ENCODE results near the gene PNMT. TPM values are rescaled to one million over a fixed set of nuclear protein-coding genes. Genes with fewer than 3 reads are reported as not detected.

The PNMT gene
- total RNA-seq, 1 donor from 2014 or later = 5.8 TPM

DNA sequence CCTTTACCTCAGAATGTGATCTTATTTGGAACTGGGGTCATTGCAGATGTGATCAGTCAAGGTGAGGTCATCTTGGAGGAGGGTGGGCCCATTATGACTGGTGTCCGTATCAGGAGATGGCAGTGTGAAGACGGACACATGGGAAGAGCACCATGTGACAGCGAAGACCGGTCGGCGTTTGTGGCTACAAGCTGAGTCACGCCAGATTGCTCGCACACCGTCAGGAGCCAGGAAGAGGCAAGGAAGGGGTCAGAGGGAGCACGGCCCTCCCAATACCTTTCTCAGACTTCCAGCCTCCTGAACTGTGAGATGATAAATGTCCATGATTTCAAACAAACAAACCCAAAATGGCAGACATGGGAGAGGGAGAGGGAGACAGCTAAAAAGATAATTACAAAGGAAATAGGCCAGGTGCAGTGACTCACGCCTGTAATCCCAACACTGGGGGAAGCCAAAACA lies 18.1 kb upstream of the PNMT start:
- intact Hi-C loops (cut with micrococcal nuclease) = no loop called here
- ATAC-seq (no peak), DNase-seq (no peak)

DNA sequence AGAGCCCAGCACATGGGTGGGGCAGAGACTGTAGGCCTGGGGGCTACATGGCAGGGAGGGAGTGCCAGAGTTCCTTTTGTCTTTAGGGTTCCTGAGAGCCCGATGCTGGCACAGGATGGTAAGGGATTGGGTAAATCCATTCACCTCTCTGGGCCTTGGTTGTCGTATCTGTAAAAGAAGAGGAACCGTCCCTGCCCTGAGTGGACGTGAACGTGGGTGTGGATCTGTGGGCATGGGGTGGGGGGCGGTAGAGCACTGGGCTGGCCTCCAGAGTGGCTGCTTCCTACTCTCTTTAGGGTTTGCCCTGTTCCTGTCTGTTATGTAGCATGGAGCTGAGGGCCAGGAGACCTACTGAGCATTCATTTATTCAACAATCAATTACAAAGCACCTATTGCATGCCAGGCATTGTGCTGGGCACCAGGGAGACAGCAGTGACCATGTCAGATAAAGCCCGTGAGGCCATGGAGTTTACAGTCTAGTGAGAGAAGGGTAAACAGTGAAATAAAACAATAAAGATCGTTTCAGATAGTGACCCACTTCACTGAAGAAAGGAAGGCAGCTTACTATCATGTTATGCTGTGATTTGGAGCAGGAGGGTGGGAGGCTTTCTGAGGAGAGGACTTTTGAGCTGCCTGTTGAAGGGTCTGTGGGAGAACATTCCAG lies 16.2 kb upstream of the PNMT start:
- ATAC-seq (no peak), DNase-seq (no peak)
- intact Hi-C loops (cut with micrococcal nuclease) = no loop called here

DNA sequence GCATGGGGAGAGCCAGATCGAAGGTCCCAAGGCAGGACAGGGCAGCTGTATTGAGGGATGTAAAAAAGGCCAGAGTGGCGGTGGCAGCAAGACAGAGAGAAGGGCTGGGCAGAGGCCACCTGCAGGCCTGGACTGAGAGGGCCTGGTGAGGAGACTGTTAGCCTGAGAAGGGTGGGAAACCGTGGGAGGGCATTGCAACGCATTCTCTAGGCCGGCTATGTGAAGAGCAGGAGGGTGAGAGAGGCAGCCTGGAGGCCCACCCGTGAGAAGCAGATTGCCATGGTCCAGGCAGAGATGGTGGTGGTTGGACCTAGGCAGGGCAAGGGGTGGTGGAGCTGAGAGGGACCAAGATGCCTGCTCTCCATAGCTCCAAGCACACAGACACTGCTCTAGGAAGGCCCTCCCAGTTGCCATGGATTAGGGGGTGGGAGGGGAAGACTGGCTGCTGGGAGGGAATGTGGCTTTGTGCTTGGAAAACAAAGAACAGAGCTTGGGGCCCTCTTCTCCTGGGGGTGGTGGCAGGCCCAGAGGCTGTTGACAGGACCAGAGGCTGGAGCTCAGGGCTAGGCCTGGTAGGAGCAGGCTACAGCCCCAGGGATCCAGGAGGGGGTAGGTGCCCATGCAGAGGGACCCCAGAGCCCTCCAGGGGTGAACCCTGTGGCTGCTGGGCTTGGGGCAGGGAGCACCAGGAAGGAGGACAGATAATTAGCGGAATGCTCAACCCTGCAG lies 15.5 kb upstream of the PNMT start:
- intact Hi-C loops (cut with micrococcal nuclease) = no loop called here
- ATAC-seq (no peak), DNase-seq (no peak)

DNA sequence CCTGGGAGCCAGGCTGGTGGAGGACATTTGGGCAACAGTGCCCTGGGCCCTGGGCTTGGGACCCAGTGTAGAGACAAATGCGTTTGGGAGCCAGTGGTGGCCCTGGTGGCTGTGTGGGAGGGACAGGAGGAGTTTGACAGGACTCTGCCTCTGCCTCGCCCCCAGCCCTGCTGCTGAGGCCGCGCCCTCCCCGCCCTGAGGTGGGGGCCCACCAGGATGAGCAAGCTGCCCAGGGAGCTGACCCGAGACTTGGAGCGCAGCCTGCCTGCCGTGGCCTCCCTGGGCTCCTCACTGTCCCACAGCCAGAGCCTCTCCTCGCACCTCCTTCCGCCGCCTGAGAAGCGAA lies 15.0 kb upstream of the PNMT start:
- intact Hi-C loops (cut with micrococcal nuclease) = no loop called here
- DNase-seq = no peak
- no peak for ATAC-seq

DNA sequence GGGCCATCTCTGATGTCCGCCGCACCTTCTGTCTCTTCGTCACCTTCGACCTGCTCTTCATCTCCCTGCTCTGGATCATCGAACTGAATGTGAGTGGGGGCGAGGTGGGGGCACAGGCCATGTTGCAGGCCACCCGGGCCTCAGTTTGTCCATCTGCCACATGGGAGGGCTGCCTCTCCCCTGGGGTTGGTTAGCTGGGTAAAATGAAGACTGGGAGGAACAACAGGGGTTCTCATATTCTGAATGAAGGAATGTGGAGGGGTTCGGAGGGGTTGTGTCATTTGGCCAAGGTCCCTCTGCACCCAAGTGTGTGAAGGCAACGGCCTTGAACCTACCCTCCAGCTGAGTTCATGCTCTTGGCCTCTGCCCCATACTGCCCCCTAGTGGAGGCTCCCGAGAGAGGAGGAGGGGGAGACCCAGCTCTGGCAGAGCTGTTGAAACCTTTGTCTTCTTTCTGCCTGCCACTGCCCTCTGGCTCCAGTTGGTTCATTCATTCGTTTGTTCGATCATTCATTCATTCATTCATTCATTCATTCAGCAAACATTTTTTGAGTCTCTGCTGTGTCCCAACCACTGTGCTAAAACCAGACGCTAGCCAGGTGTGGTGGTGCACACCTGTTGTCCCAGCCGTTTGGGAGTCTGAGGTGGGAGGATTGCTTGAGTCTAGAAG lies 14.5 kb upstream of the PNMT start:
- DNase-seq (peak; percentile 75), ATAC-seq (peak; percentile 58)
- intact Hi-C loops (cut with micrococcal nuclease) = no loop called here

- ATAC-seq = no peak
- no peak for DNase-seq
- intact Hi-C loops (cut with micrococcal nuclease) = no loop called here
These were observed 13.1 kb upstream of the PNMT start for GRCh38 chr17:39655105-39655504.

GRCh38 chr17:39658346-39658745 lies 9.9 kb upstream of the PNMT start:
- intact Hi-C loops (cut with micrococcal nuclease) = no loop called here
- DNase-seq = no peak
- no peak for ATAC-seq

- ATAC-seq = no peak
- DNase-seq = no peak
- intact Hi-C loops (cut with micrococcal nuclease) = no loop called here
These were observed 9.5 kb upstream of the PNMT start for GRCh38 chr17:39658760-39659159.

DNA sequence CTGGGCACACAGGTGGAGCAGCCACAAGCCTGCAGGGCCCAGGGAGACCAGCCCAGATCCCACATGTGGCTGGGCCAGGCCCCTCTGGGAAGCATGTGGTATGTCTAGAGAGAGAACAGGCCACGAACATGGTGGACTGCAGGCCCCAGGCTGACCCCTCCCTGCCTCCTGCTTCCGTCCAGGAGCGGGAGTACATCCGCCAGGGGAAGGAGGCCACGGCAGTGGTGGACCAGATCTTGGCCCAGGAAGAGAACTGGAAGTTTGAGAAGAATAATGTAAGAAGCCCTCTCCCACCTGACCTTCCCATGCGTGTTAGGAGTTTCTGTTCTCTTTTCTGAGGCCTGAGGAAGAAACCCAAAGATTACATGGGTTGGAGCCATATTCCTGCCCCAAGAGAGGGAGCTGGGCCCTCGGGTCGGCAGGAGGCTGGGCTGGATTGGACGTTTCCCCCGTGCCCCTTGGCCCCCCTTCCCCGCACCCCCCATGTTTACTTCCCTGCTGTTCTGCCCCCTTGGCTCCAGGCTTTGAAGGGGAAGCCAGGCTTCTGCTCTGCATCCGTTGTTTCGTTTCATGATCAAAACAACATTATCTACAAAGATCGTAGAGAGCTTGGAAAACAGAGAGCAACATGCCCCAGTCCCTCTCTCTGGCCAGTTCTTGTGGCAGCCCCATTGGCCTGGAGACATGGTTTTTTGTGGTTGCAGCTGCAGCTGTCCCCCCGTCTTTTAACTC lies 8.8 kb upstream of the PNMT start:
- intact Hi-C loops (cut with micrococcal nuclease) = no loop called here
- DNase-seq = peak; percentile 54
- ATAC-seq = no peak

- intact Hi-C loops (cut with micrococcal nuclease) = no loop called here
- ATAC-seq (no peak), DNase-seq (no peak)
These were observed 8.3 kb upstream of the PNMT start for GRCh38 chr17:39660011-39660360.

DNA sequence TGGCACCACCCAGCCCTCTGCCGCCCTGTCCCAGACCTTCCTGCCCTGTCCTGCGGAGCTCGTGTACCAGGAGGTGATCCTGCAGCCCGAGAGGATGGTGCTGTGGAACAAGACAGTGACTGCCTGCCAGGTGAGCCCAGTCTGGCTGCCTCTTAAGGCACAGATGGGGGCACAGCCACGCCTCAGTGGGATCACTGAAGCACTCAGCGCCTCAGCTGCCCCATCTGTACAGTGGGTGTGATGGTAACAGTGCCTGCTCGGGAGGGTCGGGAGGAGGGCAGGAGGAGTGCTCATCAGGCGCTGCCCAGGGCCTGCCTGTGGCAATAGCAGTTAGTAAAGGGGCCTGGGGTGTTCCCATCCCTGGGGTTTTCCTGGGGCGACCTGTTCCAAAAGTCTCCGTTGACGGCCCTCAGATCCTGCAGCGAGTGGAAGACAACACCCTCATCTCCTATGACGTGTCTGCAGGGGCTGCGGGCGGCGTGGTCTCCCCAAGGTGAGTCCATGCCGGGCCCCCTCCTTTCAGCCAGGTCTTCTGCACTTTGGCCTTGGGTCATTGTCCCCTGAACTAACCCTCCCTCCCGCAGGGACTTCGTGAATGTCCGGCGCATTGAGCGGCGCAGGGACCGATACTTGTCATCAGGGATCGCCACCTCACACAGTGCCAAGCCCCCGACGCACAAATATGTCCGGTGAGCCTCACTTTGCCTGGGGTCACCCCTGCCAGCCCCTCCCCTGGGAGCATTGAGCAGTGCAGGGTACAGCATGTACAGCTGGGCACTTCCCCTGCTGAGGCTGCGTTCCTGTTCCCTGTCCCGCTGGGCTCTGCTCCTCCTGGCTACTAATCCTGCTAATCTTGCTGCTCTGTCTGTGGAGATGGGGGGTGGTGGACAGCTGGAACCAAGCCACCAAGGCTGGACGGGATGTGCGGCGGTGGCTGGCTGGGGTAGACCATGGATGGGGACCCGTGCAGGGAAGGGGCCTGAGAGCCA lies 7.6 kb upstream of the PNMT start:
- DNase-seq = peak; percentile 77
- intact Hi-C loops (cut with micrococcal nuclease) = no loop called here
- ATAC-seq = peak; percentile 19

GRCh38 chr17:39661744-39662541 lies 6.3 kb upstream of the PNMT start:
- no peak for ATAC-seq
- intact Hi-C loops (cut with micrococcal nuclease) = no loop called here
- DNase-seq = no peak

DNA sequence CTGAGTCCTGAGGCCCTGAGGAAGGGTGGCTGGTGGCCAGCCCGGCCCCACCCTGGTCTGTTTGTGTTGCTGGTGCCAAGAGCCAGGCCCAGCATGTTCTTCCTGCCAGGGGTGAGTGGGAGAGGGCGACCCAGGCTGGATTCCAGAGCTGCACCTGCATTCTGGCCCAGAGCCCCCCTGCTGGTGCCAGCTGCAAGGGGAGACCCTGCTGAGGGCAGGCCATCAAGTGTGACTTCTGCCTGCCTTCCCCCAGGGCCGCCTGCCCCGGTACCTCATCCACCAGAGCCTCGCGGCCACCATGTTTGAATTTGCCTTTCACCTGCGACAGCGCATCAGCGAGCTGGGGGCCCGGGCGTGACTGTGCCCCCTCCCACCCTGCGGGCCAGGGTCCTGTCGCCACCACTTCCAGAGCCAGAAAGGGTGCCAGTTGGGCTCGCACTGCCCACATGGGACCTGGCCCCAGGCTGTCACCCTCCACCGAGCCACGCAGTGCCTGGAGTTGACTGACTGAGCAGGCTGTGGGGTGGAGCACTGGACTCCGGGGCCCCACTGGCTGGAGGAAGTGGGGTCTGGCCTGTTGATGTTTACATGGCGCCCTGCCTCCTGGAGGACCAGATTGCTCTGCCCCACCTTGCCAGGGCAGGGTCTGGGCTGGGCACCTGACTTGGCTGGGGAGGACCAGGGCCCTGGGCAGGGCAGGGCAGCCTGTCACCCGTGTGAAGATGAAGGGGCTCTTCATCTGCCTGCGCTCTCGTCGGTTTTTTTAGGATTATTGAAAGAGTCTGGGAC lies 5.5 kb upstream of the PNMT start:
- intact Hi-C loops (cut with micrococcal nuclease) = no loop called here
- DNase-seq (peak; percentile 58), ATAC-seq (no peak)

- ATAC-seq (no peak), DNase-seq (no peak)
- intact Hi-C loops (cut with micrococcal nuclease) = no loop called here
These were observed 4.9 kb upstream of the PNMT start for GRCh38 chr17:39663340-39663687.

DNA sequence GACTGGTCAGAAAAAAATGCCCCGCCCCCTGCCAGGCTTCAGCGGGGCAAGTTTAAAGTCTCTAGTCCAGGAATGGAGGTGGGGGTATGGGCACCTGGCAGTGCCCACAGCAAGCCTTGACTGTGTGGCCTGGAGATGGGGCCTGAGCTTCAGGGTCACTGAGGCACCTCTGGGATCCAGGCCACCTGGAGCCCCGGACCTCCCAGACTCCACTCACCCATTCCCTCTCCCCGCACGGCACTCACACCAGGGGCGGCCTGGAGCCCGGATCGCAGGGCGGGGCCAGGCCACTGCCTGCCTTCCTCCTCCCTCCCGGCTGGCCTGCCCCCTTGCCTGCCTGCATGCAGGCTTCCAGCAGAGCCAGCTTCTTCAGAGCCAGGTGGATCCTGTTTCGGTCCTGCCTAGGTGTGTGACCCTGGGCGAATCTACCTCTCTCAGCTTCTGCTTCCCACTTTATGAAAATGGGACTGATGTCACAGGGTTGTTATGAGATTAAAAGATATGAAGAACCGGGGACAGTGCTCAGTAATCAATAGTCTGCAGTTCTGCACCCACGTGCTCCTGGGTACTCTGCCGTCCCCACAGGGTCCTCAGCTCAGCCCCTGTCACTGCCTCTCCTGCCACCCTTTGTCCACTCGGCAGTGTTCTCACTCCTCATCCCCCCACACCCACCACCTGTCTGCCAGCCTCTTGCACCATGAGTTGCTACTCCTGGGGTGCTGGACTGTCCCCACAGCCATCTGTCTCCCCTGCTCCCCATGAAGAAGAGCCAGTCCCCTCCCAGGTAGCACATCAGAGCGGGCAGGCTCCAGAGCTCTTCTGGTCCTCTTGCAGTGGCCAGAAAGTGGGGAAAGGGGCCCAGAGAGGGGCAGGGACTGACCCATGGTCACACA lies 4.3 kb upstream of the PNMT start:
- intact Hi-C loops (cut with micrococcal nuclease) = no loop called here
- DNase-seq (peak; percentile 76), ATAC-seq (peak; percentile 9)

Measured in left ventricle myocardium superior (tissue), 1 donor.